Body of pancreas (tissue), 4 donors: ENCODE results near the gene BCL2. TPM values are rescaled to one million over a fixed set of nuclear protein-coding genes. Genes with fewer than 3 reads are reported as not detected.
"Not testable (repeated sequence)": the region's sequence is repeated elsewhere in the genome, so short reads cannot be mapped to it uniquely, and the experiment has no call there.

Experiments
- ATAC-seq: fragments of 150-250 bp; one replicate; pipeline ENCODE4 v1.9.1; 2016
- DNase-seq, 4 donors: peaks; one replicate each; pipeline ENCODE4 v3.0.0-alpha.2; 2019
- H3K27ac ChIP-seq, 4 donors: fragments of 200-600 bp; sonication (generic); 1 replicate in 3 of 4; 2 replicates in 1 of 4; pipeline versions ENCODE4 v1.5.1 to v1.6.1; 2016 to 2019; ENCODE audit warnings: mild to moderate bottlenecking in 1 of 4, mixed read lengths in 1 of 4, moderate library complexity in 1 of 4
- H3K27me3 ChIP-seq, 2 donors: fragments of 200-600 bp; sonication (generic); one replicate each; pipeline ENCODE4 v1.6.0; 2016; ENCODE audit warnings: mild to moderate bottlenecking in 1 of 2
- H3K36me3 ChIP-seq, 2 donors: fragments of 200-600 bp; sonication (generic); replicated peaks in 1 of 2; 2 replicates each; pipeline ENCODE4 v1.5.1; 2016; ENCODE audit warnings: low read depth in 2 of 2; ENCODE audit not compliant: insufficient read depth in 1 of 2
- H3K4me1 ChIP-seq: fragments of 200-600 bp; sonication (generic); one replicate; pipeline ENCODE4 v1.6.0; 2016
- H3K4me3 ChIP-seq, 2 donors: fragments of 200-600 bp; sonication (generic); 1 replicate in 1 of 2; 2 replicates in 1 of 2; pipeline ENCODE4 v1.5.1; 2016 to 2019
- H3K9me3 ChIP-seq, 3 donors: fragments of 200-600 bp; sonication (generic); 1 replicate in 2 of 3; 2 replicates in 1 of 3; pipeline ENCODE4 v1.5.1; 2016
- CTCF ChIP-seq, 7 experiments: fragments of 450-650 bp in 4 of 7; fragments of 200-600 bp in 3 of 7; sonication (generic) in 3 of 7; IDR thresholded peaks; one replicate each; pipeline ENCODE4 v1.5.1; 2016 to 2019; ENCODE audit warnings: antibody characterized with exemption in 7 of 7
- POLR2A ChIP-seq, 3 donors: fragments of 450-650 bp; IDR thresholded peaks; one replicate each; pipeline ENCODE4 v1.6.1; 2016; ENCODE audit warnings: antibody characterized with exemption in 3 of 3, mild to moderate bottlenecking in 2 of 3
- WGBS, 2 donors: methylation state at CpG; one replicate each; pipeline ENCODE4 v1.1.5; 2017; 5-methylcytosine and 5-hydroxymethylcytosine counted together
- intact Hi-C: fragments of 100-400 bp; cut with DNase I; formaldehyde crosslinking; loops from one replicate; pipeline ENCODE4 v1.15.1; 2023
- total RNA-seq, 2 donors: library from RNA; depleted of rRNA; stranded (reverse); fragments of >200 nt; gene quantifications; one replicate each; pipeline ENCODE4 v1.1.0, GENCODE V29; 2016

The BCL2 gene
- total RNA-seq, 2 donors from 2014 or later: 10.1 to 18.5 TPM

- no peaks in the 10 kb centered on the region for H3K27me3 ChIP-seq
- intact Hi-C loops: no loop called here
- H3K36me3 ChIP-seq: no peaks in the 10 kb centered on the region
- peaks cover 25% of the 10 kb centered on the region for H3K4me1 ChIP-seq
- no peak for ATAC-seq
- DNase-seq: no peak
- WGBS, 2 donors: 82 to 84% methylated on average over 9 of the region's 9 CpGs
- no peaks in the 10 kb centered on the region for H3K9me3 ChIP-seq
- H3K4me3 ChIP-seq: no peak overlapping the region
- H3K27ac ChIP-seq: peak overlapping the region; percentile 65 to 75 (median 71)
- TF ChIP-seq POLR2A (IDR thresholded peaks at IDR 0.05) (no peak), CTCF (IDR thresholded peaks at IDR 0.05) (no peak)
Measured at GRCh38 chr18:63238693-63239075, 80.9 kb downstream of the BCL2 start.

GRCh38 chr18:63237881-63238692 is 81.5 kb downstream of the BCL2 start:
- Histone ChIP-seq H3K9me3 (no peaks in the 10 kb centered on the region), H3K4me3 (no peak overlapping the region), H3K27me3 (no peaks in the 10 kb centered on the region), H3K36me3 (no peaks in the 10 kb centered on the region), H3K4me1 (peaks cover 25% of the 10 kb centered on the region), H3K27ac (peak overlapping the region; percentile 65 to 75 (median 71))
- ATAC-seq (peak; percentile 90), DNase-seq (peak; percentile 43 to 71 (median 54))
- intact Hi-C loops: no loop called here
- TF ChIP-seq POLR2A (IDR thresholded peaks at IDR 0.05) (peak in 2 of 3 donors; percentile 29 to 36), CTCF (IDR thresholded peaks at IDR 0.05) (peak in 1 of 7 experiments; percentile 1)
- 25 to 39% methylated on average over 14 of the region's 14 CpGs for WGBS, 2 donors

- Histone ChIP-seq H3K4me1 (peaks cover 25% of the 10 kb centered on the region), H3K27me3 (no peaks in the 10 kb centered on the region), H3K4me3 (no peak overlapping the region), H3K36me3 (no peaks in the 10 kb centered on the region), H3K9me3 (no peaks in the 10 kb centered on the region), H3K27ac (peak overlapping the region; percentile 48 to 75 (median 71))
- 74 to 84% methylated on average over 21 of the region's 21 CpGs for WGBS, 2 donors
- TF ChIP-seq CTCF (IDR thresholded peaks at IDR 0.05): no peak
- no peak for TF ChIP-seq POLR2A (IDR thresholded peaks at IDR 0.05)
- DNase-seq: no peak
- peak; percentile 25 for ATAC-seq
- intact Hi-C loops: no loop called here
Measured at GRCh38 chr18:63236921-63237846, 82.4 kb downstream of the BCL2 start.

GRCh38 chr18:63236406-63236805 is 83.2 kb downstream of the BCL2 start:
- intact Hi-C loops: no loop called here
- DNase-seq (peak in 1 of 4 donors; percentile 61), ATAC-seq (no peak)
- H3K27ac ChIP-seq: peak overlapping the region in 3 of 4 donors; percentile 69 to 75 (median 73)
- peaks cover 25% of the 10 kb centered on the region for H3K4me1 ChIP-seq
- no peaks in the 10 kb centered on the region for H3K36me3 ChIP-seq
- WGBS, 2 donors: 68 to 89% methylated on average over 14 of the region's 14 CpGs
- H3K4me3 ChIP-seq: no peak overlapping the region
- H3K27me3 ChIP-seq: no peaks in the 10 kb centered on the region
- H3K9me3 ChIP-seq: no peaks in the 10 kb centered on the region
- no peak for TF ChIP-seq CTCF (IDR thresholded peaks at IDR 0.05)
- peak in 2 of 3 donors; percentile 12 to 44 for TF ChIP-seq POLR2A (IDR thresholded peaks at IDR 0.05)

- H3K27ac ChIP-seq: peak overlapping the region in 2 of 4 donors; percentile 69 to 73
- DNase-seq, H3K9me3 ChIP-seq, intact Hi-C loops, H3K36me3 ChIP-seq, H3K27me3 ChIP-seq, H3K4me3 ChIP-seq, ATAC-seq: not testable (repeated sequence)
- WGBS, 2 donors: 69 to 74% methylated on average over 4 of the region's 4 CpGs
- peaks cover 25% of the 10 kb centered on the region for H3K4me1 ChIP-seq
Measured at GRCh38 chr18:63235920-63236319, 83.6 kb downstream of the BCL2 start.
